ENCODE data around the gene ACADS. TPM values are rescaled to one million over a fixed set of nuclear protein-coding genes. Genes with fewer than 3 reads are reported as not detected.

ACADS gene
- total and polyA plus RNA-seq, 9 of the 15 experiments (the other 6 are each of a cell fraction or from before 2014, with no cell fraction given), result 0.06 to 20.3 (median 8.8) TPM

- ChIA-PET POLR2A (no interaction called here), CTCF (ENCODE audit: low intra/inter-chr PET ratio) (no interaction called here)
- peaks cover 14% of the 10 kb centered on the region for H4K20me1 ChIP-seq (replicated peaks; ENCODE audit: control insufficient read depth, insufficient read depth, low read length)
- no peak overlapping the region for H2AFZ ChIP-seq (ENCODE audit: low read depth, low read length)
- H3K36me3 ChIP-seq (ENCODE audit: control insufficient read depth, insufficient read depth, low read length), result peaks cover 82% of the 10 kb centered on the region
- H3K27me3 ChIP-seq (ENCODE audit: control insufficient read depth in 2 of 2, insufficient read depth in 2 of 2, low read length in 2 of 2), result no peaks in the 10 kb centered on the region
- FAIRE-seq, result no peak
- in situ Hi-C loops (cut with MboI), result no loop called here
- H3K9me3 ChIP-seq (replicated peaks; ENCODE audit: control insufficient read depth, insufficient read depth, low read depth, low read length), result no peaks in the 10 kb centered on the region
- no peak for ATAC-seq
- no peaks in the 10 kb centered on the region for H3K9me1 ChIP-seq (ENCODE audit: control insufficient read depth, insufficient read depth, low read length)
- H3K4me1 ChIP-seq (replicated peaks in 1 of 2; ENCODE audit: control insufficient read depth in 2 of 2, insufficient read depth in 2 of 2, low read length in 2 of 2), result peaks cover 6 to 16% of the 10 kb centered on the region in 2 experiments; a peak in 2 of 5 replicates
- BruUV-seq (replicated peaks), result no TSS peak
- H3K9ac ChIP-seq (ENCODE audit: insufficient read depth in 1 of 2, low read depth in 2 of 2, low read length in 2 of 2), result no peak overlapping the region
- no peak overlapping the region for H3K27ac ChIP-seq (ENCODE audit: extremely low read depth, low read depth, low read length)
- no peak overlapping the region for H3K4me3 ChIP-seq
- H3K4me2 ChIP-seq (ENCODE audit: insufficient read depth, low read length), result no peak overlapping the region
- TF ChIP-seq GTF2F1 (IDR thresholded peaks at IDR 0.05; ENCODE audit: low read depth, low read length), result no peak
- no peak for TF ChIP-seq MED1 (CRISPR knock-in tag; IDR thresholded peaks at IDR 0.05; ENCODE audit: borderline replicate concordance)
- TF ChIP-seq ZNF76 (CRISPR knock-in tag; IDR thresholded peaks at IDR 0.05; ENCODE audit: borderline replicate concordance), result no peak
- no peak for TF ChIP-seq ZNF354B (CRISPR knock-in tag; IDR thresholded peaks at IDR 0.05)
- TF ChIP-seq PCBP1 (IDR thresholded peaks at IDR 0.05; ENCODE audit: low read depth, low read length, poor library complexity, severe bottlenecking), result no peak
- TF ChIP-seq PHB (CRISPR knock-in tag; IDR thresholded peaks at IDR 0.05), result no peak
- TF ChIP-seq POLR2A (conservative IDR thresholded peaks at IDR 0.05), result no peak
- TF ChIP-seq ZNF785 (CRISPR knock-in tag; IDR thresholded peaks at IDR 0.05), result no peak
- peaks cover 45% of the 10 kb centered on the region for H3K79me2 ChIP-seq (ENCODE audit: control insufficient read depth, insufficient read depth, low read length)
- intact Hi-C loops (cut with micrococcal nuclease), result no loop called here
- DNase-seq (ENCODE audit: extremely low read depth in 1 of 4, low spot score in 3 of 4), result no peak
- 95% methylated on average over 3 of the region's 4 CpGs for WGBS (ENCODE audit: insufficient coverage, low coverage, missing lambda C conversion rate)
These were observed 31.8 kb upstream of the ACADS start for GRCh38 chr12:120693848-120694247.

- ChIA-PET CTCF (ENCODE audit: low intra/inter-chr PET ratio) (no interaction called here), POLR2A (interaction anchor here (3.5 kb wide), 1 partner anchor 12 kb away, joined by 24 read pairs; the partner anchor contains the start of gene UNC119B)
- Histone ChIP-seq H3K9me3 (replicated peaks; ENCODE audit: control insufficient read depth, insufficient read depth, low read depth, low read length) (no peaks in the 10 kb centered on the region), H3K4me3 (no peak overlapping the region), H3K79me2 (ENCODE audit: control insufficient read depth, insufficient read depth, low read length) (peaks cover 18% of the 10 kb centered on the region), H3K27ac (ENCODE audit: extremely low read depth, low read depth, low read length) (no peak overlapping the region), H3K36me3 (ENCODE audit: control insufficient read depth, insufficient read depth, low read length) (peaks cover 93% of the 10 kb centered on the region), H2AFZ (ENCODE audit: low read depth, low read length) (no peak overlapping the region), H4K20me1 (replicated peaks; ENCODE audit: control insufficient read depth, insufficient read depth, low read length) (no peaks in the 10 kb centered on the region), H3K9me1 (ENCODE audit: control insufficient read depth, insufficient read depth, low read length) (no peaks in the 10 kb centered on the region), H3K4me2 (ENCODE audit: insufficient read depth, low read length) (no peak overlapping the region), H3K9ac (ENCODE audit: insufficient read depth in 1 of 2, low read depth in 2 of 2, low read length in 2 of 2) (no peak overlapping the region), H3K4me1 (replicated peaks in 1 of 2; ENCODE audit: control insufficient read depth in 2 of 2, insufficient read depth in 2 of 2, low read length in 2 of 2) (0 out of 5 replicates have a peak, but pooled peaks cover 0 to 6% of the 10 kb centered on the region in 2 experiments), H3K27me3 (ENCODE audit: control insufficient read depth in 2 of 2, insufficient read depth in 2 of 2, low read length in 2 of 2) (no peaks in the 10 kb centered on the region)
- in situ Hi-C loops (cut with MboI), result no loop called here
- WGBS (ENCODE audit: insufficient coverage, low coverage, missing lambda C conversion rate), result 70% methylated on average over 6 of the region's 6 CpGs
- ATAC-seq, result no peak
- DNase-seq (ENCODE audit: extremely low read depth in 1 of 4, low spot score in 3 of 4), result no peak
- FAIRE-seq, result no peak
- intact Hi-C loops (cut with micrococcal nuclease), result no loop called here
- no TSS peak for BruUV-seq (replicated peaks)
- no peak for TF ChIP-seq ZBTB17 (CRISPR knock-in tag; IDR thresholded peaks at IDR 0.05)
- TF ChIP-seq RBM25 (IDR thresholded peaks at IDR 0.05; ENCODE audit: low read depth, low read length, severe bottlenecking), result no peak
- TF ChIP-seq FOXJ3 (CRISPR knock-in tag; IDR thresholded peaks at IDR 0.05), result no peak
- TF ChIP-seq NFE2 (IDR thresholded peaks at IDR 0.05; ENCODE audit: low read depth), result no peak
- no peak for TF ChIP-seq ZNF589 (CRISPR knock-in tag; IDR thresholded peaks at IDR 0.05; ENCODE audit: low read depth)
- TF ChIP-seq ZC3H4 (CRISPR knock-in tag; IDR thresholded peaks at IDR 0.05; ENCODE audit: borderline replicate concordance), result no peak
- TF ChIP-seq NFATC3 (IDR thresholded peaks at IDR 0.05), result no peak
- TF ChIP-seq MTA1 (IDR thresholded peaks at IDR 0.05; ENCODE audit: borderline replicate concordance), result no peak
- TF ChIP-seq SP2 (IDR thresholded peaks at IDR 0.05; ENCODE audit: extremely low read depth, low read depth, low read length, poor library complexity, severe bottlenecking), result no peak
- TF ChIP-seq CREB3 (tag; conservative IDR thresholded peaks at IDR 0.05; ENCODE audit: low read depth), result no peak
These were observed 29.0 kb upstream of the ACADS start for GRCh38 chr12:120696626-120697025.

Data from K562 (cell line).